Liver (tissue), 3 donors: ENCODE measurements around the gene POPDC3.

Source experiments
- EGR1 ChIP-seq, 2 donors: IDR thresholded peaks; 2 replicates each; pipeline ENCODE4 v1.6.1; 2016 to 2018; ENCODE audit warnings: antibody characterized with exemption in 2 of 2, low read depth in 2 of 2
- GABPA ChIP-seq, 2 donors: IDR thresholded peaks in 1 of 2; conservative IDR thresholded peaks in 1 of 2; 2 replicates each; pipeline ENCODE4 v1.6.1; 2016; ENCODE audit warnings: antibody characterized with exemption in 2 of 2, mild to moderate bottlenecking in 1 of 2, moderate library complexity in 1 of 2
- HNF4G ChIP-seq: IDR thresholded peaks from 2 replicates; pipeline ENCODE4 v1.6.1; 2016; ENCODE audit warnings: antibody characterized with exemption
- JUND ChIP-seq, 2 donors: IDR thresholded peaks; 2 replicates each; pipeline ENCODE4 v1.6.1; 2016; ENCODE audit warnings: antibody characterized with exemption in 2 of 2
- RAD21 ChIP-seq, 2 donors: IDR thresholded peaks; 2 replicates each; pipeline ENCODE4 v1.6.1; 2016; ENCODE audit warnings: antibody characterized with exemption in 2 of 2, mild to moderate bottlenecking in 2 of 2
- RXRA ChIP-seq, 2 donors: IDR thresholded peaks; 2 replicates each; pipeline ENCODE4 v1.6.1; 2017 to 2018; ENCODE audit warnings: antibody characterized with exemption in 2 of 2, mild to moderate bottlenecking in 1 of 2
- SP1 ChIP-seq: IDR thresholded peaks from 2 replicates; pipeline ENCODE4 v1.6.1; 2018; ENCODE audit warnings: antibody characterized with exemption, mild to moderate bottlenecking
- TAF1 ChIP-seq: conservative IDR thresholded peaks from 2 replicates; pipeline ENCODE4 v1.6.1; 2016; ENCODE audit warnings: antibody characterized with exemption, mild to moderate bottlenecking
- YY1 ChIP-seq: IDR thresholded peaks from 2 replicates; pipeline ENCODE4 v1.6.1; 2016; ENCODE audit warnings: antibody characterized with exemption, mild to moderate bottlenecking
- TF ChIP-seq, protein P1 (sequence below): IDR thresholded peaks from 2 replicates; pipeline ENCODE4 v1.6.1; 2016; ENCODE audit warnings: antibody characterized with exemption
- TF ChIP-seq, protein P2 (sequence below): fragments of 150-350 bp; IDR thresholded peaks from 2 replicates; pipeline ENCODE4 v1.5.1; 2017; ENCODE audit warnings: improper control_type of control experiment, low read depth, low read length; ENCODE audit not compliant: missing input control
- TF ChIP-seq, protein P3 (sequence below): IDR thresholded peaks from 2 replicates; pipeline ENCODE4 v1.6.1; 2016; ENCODE audit warnings: antibody characterized with exemption, mild to moderate bottlenecking
- TF ChIP-seq, protein P4 (sequence below): IDR thresholded peaks from 2 replicates; pipeline ENCODE4 v1.6.1; 2016; ENCODE audit warnings: antibody characterized with exemption
- donor health status: healthy.
- donor health status: healthy.

GRCh38 chr6:105135907-105136430 lies 43.8 kb downstream of the POPDC3 start:
- TF ChIP-seq, protein P1, sequence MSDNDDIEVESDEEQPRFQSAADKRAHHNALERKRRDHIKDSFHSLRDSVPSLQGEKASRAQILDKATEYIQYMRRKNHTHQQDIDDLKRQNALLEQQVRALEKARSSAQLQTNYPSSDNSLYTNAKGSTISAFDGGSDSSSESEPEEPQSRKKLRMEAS: no peak
- TF ChIP-seq RXRA (IDR thresholded peaks at IDR 0.05) (no peak), EGR1 (IDR thresholded peaks at IDR 0.05; ENCODE audit: low read depth in 2 of 2) (no peak), HNF4G (no peak), YY1 (no peak), RAD21 (IDR thresholded peaks at IDR 0.05) (no peak), TAF1 (no peak), JUND (IDR thresholded peaks at IDR 0.05) (no peak), SP1 (no peak), GABPA (IDR thresholded peaks at IDR 0.05 in 1 of 2, conservative IDR thresholded peaks at IDR 0.05 in 1 of 2) (no peak)
- TF ChIP-seq, protein P2, sequence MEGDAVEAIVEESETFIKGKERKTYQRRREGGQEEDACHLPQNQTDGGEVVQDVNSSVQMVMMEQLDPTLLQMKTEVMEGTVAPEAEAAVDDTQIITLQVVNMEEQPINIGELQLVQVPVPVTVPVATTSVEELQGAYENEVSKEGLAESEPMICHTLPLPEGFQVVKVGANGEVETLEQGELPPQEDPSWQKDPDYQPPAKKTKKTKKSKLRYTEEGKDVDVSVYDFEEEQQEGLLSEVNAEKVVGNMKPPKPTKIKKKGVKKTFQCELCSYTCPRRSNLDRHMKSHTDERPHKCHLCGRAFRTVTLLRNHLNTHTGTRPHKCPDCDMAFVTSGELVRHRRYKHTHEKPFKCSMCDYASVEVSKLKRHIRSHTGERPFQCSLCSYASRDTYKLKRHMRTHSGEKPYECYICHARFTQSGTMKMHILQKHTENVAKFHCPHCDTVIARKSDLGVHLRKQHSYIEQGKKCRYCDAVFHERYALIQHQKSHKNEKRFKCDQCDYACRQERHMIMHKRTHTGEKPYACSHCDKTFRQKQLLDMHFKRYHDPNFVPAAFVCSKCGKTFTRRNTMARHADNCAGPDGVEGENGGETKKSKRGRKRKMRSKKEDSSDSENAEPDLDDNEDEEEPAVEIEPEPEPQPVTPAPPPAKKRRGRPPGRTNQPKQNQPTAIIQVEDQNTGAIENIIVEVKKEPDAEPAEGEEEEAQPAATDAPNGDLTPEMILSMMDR: no peak
- TF ChIP-seq, protein P3, sequence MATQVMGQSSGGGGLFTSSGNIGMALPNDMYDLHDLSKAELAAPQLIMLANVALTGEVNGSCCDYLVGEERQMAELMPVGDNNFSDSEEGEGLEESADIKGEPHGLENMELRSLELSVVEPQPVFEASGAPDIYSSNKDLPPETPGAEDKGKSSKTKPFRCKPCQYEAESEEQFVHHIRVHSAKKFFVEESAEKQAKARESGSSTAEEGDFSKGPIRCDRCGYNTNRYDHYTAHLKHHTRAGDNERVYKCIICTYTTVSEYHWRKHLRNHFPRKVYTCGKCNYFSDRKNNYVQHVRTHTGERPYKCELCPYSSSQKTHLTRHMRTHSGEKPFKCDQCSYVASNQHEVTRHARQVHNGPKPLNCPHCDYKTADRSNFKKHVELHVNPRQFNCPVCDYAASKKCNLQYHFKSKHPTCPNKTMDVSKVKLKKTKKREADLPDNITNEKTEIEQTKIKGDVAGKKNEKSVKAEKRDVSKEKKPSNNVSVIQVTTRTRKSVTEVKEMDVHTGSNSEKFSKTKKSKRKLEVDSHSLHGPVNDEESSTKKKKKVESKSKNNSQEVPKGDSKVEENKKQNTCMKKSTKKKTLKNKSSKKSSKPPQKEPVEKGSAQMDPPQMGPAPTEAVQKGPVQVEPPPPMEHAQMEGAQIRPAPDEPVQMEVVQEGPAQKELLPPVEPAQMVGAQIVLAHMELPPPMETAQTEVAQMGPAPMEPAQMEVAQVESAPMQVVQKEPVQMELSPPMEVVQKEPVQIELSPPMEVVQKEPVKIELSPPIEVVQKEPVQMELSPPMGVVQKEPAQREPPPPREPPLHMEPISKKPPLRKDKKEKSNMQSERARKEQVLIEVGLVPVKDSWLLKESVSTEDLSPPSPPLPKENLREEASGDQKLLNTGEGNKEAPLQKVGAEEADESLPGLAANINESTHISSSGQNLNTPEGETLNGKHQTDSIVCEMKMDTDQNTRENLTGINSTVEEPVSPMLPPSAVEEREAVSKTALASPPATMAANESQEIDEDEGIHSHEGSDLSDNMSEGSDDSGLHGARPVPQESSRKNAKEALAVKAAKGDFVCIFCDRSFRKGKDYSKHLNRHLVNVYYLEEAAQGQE: no peak
- TF ChIP-seq, protein P4, sequence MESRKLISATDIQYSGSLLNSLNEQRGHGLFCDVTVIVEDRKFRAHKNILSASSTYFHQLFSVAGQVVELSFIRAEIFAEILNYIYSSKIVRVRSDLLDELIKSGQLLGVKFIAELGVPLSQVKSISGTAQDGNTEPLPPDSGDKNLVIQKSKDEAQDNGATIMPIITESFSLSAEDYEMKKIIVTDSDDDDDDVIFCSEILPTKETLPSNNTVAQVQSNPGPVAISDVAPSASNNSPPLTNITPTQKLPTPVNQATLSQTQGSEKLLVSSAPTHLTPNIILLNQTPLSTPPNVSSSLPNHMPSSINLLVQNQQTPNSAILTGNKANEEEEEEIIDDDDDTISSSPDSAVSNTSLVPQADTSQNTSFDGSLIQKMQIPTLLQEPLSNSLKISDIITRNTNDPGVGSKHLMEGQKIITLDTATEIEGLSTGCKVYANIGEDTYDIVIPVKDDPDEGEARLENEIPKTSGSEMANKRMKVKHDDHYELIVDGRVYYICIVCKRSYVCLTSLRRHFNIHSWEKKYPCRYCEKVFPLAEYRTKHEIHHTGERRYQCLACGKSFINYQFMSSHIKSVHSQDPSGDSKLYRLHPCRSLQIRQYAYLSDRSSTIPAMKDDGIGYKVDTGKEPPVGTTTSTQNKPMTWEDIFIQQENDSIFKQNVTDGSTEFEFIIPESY: no peak
